22Rv1 (cell line): ENCODE measurements around the gene PXDN.

Experiments
- CTCF ChIP-seq: fragments of 450-650 bp; IDR thresholded peaks from 2 replicates; pipeline ENCODE4 v1.5.1; 2017; ENCODE audit warnings: mild to moderate bottlenecking
- ZFX ChIP-seq: fragments of 450-650 bp; IDR thresholded peaks from 2 replicates; pipeline ENCODE4 v1.6.1; 2017; ENCODE audit warnings: antibody characterized with exemption, borderline replicate concordance

GRCh38 chr2:1652034-1652790 is 92.1 kb downstream of the PXDN start:
- TF ChIP-seq CTCF (no peak), ZFX (no peak)
